Measurements from ENCODE around the gene LRP8.

Gene LRP8

DNA sequence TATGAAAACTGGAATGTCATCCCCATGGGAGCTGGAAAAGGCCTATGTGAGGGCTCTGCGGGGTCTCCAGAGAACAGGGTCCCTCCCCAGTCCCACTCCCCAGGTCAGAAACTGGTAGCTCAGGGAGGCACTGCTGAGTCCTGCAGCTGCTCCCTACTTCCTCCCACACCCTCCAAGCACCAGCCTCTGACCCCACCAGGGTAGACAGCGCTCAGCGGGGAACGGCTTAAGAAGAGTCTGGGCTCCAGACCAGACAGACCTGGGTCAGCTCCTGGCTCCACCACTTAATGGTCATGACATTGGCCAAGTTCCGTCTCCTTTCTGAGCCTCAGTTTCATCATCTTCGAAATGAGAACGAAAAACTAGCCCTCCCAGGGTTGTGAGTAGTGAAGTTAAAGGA, 7.2 kb downstream of the LRP8 start:
- peaks cover 100% of the 10 kb centered on the region for H3K79me2 ChIP-seq (ENCODE audit: low read length)
- no peak for DNase-seq
- H3K9me2 ChIP-seq (replicated peaks; ENCODE audit: insufficient read depth, low read length): no peaks in the 10 kb centered on the region
- peaks cover 3% of the 10 kb centered on the region; the same call in 1 of the 2 replicates for H3K36me3 ChIP-seq (replicated peaks; ENCODE audit: insufficient read depth, low read length)
- H3F3A ChIP-seq (ENCODE audit: insufficient read depth, low read length): peaks cover 2% of the 10 kb centered on the region
- H3K27ac ChIP-seq (ENCODE audit: low read length): no peak overlapping the region
- H3K4me2 ChIP-seq (ENCODE audit: low read depth, low read length): no peak overlapping the region
- H3K4me1 ChIP-seq (ENCODE audit: low read length): peaks cover 8% of the 10 kb centered on the region
- H3K27me3 ChIP-seq (replicated peaks; ENCODE audit: insufficient read depth, low read length): no peaks in the 10 kb centered on the region
- H4K20me1 ChIP-seq (ENCODE audit: insufficient read depth, low read length): no peaks in the 10 kb centered on the region
- H3K9me3 ChIP-seq (replicated peaks; ENCODE audit: insufficient read depth, low read length): no peaks in the 10 kb centered on the region
- no peak overlapping the region for H3K9ac ChIP-seq (ENCODE audit: low read length)
- no peak overlapping the region for H3K4me3 ChIP-seq (ENCODE audit: low read length)
- no peak overlapping the region for H2AFZ ChIP-seq (ENCODE audit: low read length)
- TF ChIP-seq CTCF (IDR thresholded peaks at IDR 0.05; ENCODE audit: low read length) (no peak), EZH2 (optimal IDR thresholded peaks at IDR 0.05; ENCODE audit: low read depth, low read length) (no peak), EZH2phosphoT487 (IDR thresholded peaks at IDR 0.05; ENCODE audit: low read length) (no peak)

DNA sequence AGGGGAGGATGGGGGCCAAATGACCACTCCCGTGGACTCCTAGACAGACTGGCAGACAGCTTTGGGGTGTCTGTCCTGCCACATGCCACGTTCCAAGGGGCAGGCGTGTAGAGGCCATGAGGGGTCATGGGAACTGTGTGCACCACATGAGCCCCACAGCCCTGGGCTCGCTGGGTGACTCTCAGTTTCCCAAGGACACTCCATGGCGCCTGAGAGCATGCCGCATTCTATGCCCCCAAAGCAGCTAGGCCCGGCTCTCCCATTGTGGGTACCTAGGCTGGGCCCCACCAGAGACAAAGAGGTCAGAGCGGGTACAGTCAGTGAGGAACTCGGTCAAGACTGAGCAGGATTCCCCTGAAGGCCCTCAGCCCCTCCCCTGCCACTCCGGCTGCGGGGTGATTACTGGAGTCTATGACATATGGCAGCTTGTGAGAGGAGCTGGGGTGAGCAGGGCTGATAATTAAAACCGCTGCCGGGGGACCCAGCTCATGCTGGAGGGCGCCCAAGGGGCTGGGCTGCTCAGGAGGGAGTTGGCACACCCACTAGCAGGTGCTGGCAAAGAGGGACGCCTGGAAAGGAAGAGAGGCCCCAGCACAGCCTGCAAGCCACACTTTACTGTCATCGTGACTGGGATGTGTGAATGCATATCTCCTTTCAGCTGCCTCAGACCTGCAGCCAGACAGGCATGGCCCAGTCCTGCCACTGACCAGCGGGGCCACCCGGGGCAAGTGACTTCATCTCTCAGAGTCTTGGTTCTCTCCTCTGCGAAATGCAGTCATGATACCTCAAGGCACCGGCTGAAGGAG, 8.4 kb downstream of the LRP8 start:
- H3K27me3 ChIP-seq (replicated peaks; ENCODE audit: insufficient read depth, low read length): no peaks in the 10 kb centered on the region
- no peaks in the 10 kb centered on the region for H3K36me3 ChIP-seq (replicated peaks; ENCODE audit: insufficient read depth, low read length)
- peaks cover 100% of the 10 kb centered on the region for H3K79me2 ChIP-seq (ENCODE audit: low read length)
- 0 out of 2 replicates have a peak, but pooled peaks cover 4% of the 10 kb centered on the region for H4K20me1 ChIP-seq (ENCODE audit: insufficient read depth, low read length)
- no peak for DNase-seq
- TF ChIP-seq CTCF (IDR thresholded peaks at IDR 0.05; ENCODE audit: low read length) (no peak), EZH2phosphoT487 (IDR thresholded peaks at IDR 0.05; ENCODE audit: low read length) (no peak), EZH2 (optimal IDR thresholded peaks at IDR 0.05; ENCODE audit: low read depth, low read length) (no peak)
- no peaks in the 10 kb centered on the region for H3K9me2 ChIP-seq (replicated peaks; ENCODE audit: insufficient read depth, low read length)
- no peak overlapping the region for H3K4me3 ChIP-seq (ENCODE audit: low read length)
- no peak overlapping the region for H3K4me2 ChIP-seq (ENCODE audit: low read depth, low read length)
- no peak overlapping the region for H2AFZ ChIP-seq (ENCODE audit: low read length)
- H3F3A ChIP-seq (ENCODE audit: insufficient read depth, low read length): no peaks in the 10 kb centered on the region
- H3K27ac ChIP-seq (ENCODE audit: low read length): no peak overlapping the region
- H3K9me3 ChIP-seq (replicated peaks; ENCODE audit: insufficient read depth, low read length): no peaks in the 10 kb centered on the region
- H3K4me1 ChIP-seq (ENCODE audit: low read length): no peaks in the 10 kb centered on the region
- H3K9ac ChIP-seq (ENCODE audit: low read length): no peak overlapping the region

DNA sequence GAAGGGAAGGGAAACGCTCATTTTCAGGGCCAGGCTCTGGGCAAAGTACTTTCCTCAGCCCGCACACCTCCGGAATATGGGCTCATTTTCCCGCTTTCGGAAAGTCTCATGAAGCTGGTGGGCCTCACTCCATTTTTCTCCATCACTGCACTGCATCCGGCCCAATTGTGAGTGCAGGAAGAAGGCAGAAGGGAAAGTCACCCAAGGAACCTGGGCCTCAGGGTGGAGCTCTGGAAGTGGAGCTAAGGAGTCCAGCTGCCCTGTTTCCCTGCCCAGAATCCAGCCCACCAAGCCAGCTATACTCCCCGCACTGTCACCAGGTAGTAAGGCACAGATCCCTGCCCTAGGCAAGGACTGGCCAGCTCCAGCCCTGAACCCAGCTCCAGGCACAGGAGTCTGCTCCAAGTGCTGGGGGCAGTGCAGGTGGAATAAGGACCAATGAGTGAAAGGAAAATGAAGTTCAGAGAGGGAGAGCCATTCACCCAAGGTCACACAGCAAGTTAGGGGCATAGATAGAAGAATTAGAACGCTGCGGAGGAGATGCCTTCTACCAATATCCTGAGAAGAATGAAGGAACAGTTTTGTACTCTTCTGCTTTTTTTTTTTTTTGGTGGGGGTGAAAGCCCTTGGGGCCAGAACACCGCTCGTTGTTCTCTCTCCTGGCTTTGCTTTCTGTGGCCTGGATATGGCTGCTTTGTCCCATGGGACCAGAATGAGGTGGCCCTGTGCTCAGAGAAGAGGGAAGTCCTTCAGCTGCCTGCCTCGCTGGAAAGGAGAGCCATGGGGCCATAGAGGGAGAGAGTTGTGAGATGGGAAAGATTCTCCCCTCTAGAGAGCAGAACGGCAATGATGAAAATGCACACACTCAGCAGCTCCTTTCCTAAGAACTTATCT, 10.0 kb downstream of the LRP8 start:
- Histone ChIP-seq H3K9me2 (replicated peaks; ENCODE audit: insufficient read depth, low read length) (no peaks in the 10 kb centered on the region), H3K4me3 (ENCODE audit: low read length) (no peak overlapping the region), H2AFZ (ENCODE audit: low read length) (no peak overlapping the region), H4K20me1 (ENCODE audit: insufficient read depth, low read length) (0 out of 2 replicates have a peak, but pooled peaks cover 4% of the 10 kb centered on the region), H3K9ac (ENCODE audit: low read length) (no peak overlapping the region), H3K9me3 (replicated peaks; ENCODE audit: insufficient read depth, low read length) (no peaks in the 10 kb centered on the region), H3K4me1 (ENCODE audit: low read length) (no peaks in the 10 kb centered on the region), H3K27ac (ENCODE audit: low read length) (no peak overlapping the region), H3K79me2 (ENCODE audit: low read length) (peaks cover 100% of the 10 kb centered on the region), H3K27me3 (replicated peaks; ENCODE audit: insufficient read depth, low read length) (no peaks in the 10 kb centered on the region), H3F3A (ENCODE audit: insufficient read depth, low read length) (no peaks in the 10 kb centered on the region), H3K36me3 (replicated peaks; ENCODE audit: insufficient read depth, low read length) (no peaks in the 10 kb centered on the region), H3K4me2 (ENCODE audit: low read depth, low read length) (no peak overlapping the region)
- TF ChIP-seq CTCF (IDR thresholded peaks at IDR 0.05; ENCODE audit: low read length): no peak
- DNase-seq: no peak

All from MM.1S (cell line).